COR-L47 (cell line): Measurements from ENCODE around the gene INHBE.
"Not testable (repeated sequence)": the region's sequence is repeated elsewhere in the genome, so short reads cannot be mapped to it uniquely, and the experiment has no call there.

ENCODE experiments used
- DNase-seq: peaks from one replicate; lab custom pipeline; 2025; lab: John Stamatoyannopoulos, UW

INHBE gene

GRCh38 chr12:57441393-57441792 is 13.7 kb upstream of the INHBE start:
- not testable (repeated sequence) for DNase-seq

GRCh38 chr12:57441846-57442427 is 13.2 kb upstream of the INHBE start:
- DNase-seq: no peak

GRCh38 chr12:57444337-57444736 is 10.8 kb upstream of the INHBE start:
- DNase-seq: not testable (repeated sequence)

- DNase-seq: no peak
These were observed 10.4 kb upstream of the INHBE start for GRCh38 chr12:57444744-57445143.

- no peak for DNase-seq
These were observed 8.7 kb upstream of the INHBE start for GRCh38 chr12:57446292-57446960.

- no peak for DNase-seq
These were observed 6.4 kb upstream of the INHBE start for GRCh38 chr12:57448669-57449068.

- DNase-seq: no peak
These were observed 5.7 kb upstream of the INHBE start for GRCh38 chr12:57449375-57449774.

- DNase-seq: no peak
These were observed 5.0 kb upstream of the INHBE start for GRCh38 chr12:57450057-57450456.

- DNase-seq: no peak
These were observed 3.8 kb upstream of the INHBE start for GRCh38 chr12:57451233-57451778.

- no peak for DNase-seq
These were observed 2.7 kb upstream of the INHBE start for GRCh38 chr12:57452181-57452936.

- peak; percentile 65 for DNase-seq
These were observed 2.1 kb upstream of the INHBE start for GRCh38 chr12:57452937-57453509.

GRCh38 chr12:57454213-57454565 is 918 bp upstream of the INHBE start:
- no peak for DNase-seq

GRCh38 chr12:57455374-57456144 is 452 bp downstream of the INHBE start:
- no peak for DNase-seq

GRCh38 chr12:57456145-57456700 is 1.1 kb downstream of the INHBE start:
- DNase-seq: peak; percentile 3

- no peak for DNase-seq
These were observed 1.8 kb downstream of the INHBE start for GRCh38 chr12:57456737-57457490.

- DNase-seq: no peak
These were observed 3.6 kb downstream of the INHBE start for GRCh38 chr12:57458665-57459054.

- peak; percentile 87 for DNase-seq
These were observed 4.1 kb downstream of the INHBE start for GRCh38 chr12:57459055-57459749.

GRCh38 chr12:57459750-57460467 is 4.8 kb downstream of the INHBE start, which contains the start of gene GLI1:
Gene GLI1, plus strand, starts transcription at chr12:57459785. Its CDS starts 3,907 bp downstream, at chr12:57463692.
- no peak for DNase-seq

GRCh38 chr12:57460468-57460784 is 5.3 kb downstream of the INHBE start:
- no peak for DNase-seq

- no peak for DNase-seq
These were observed 5.8 kb downstream of the INHBE start for GRCh38 chr12:57460841-57461275.
